Stimulated activated CD8-positive, alpha-beta memory T cell treated with anti-CD3 and anti-CD28 coated beads, Interleukin-7, amount 100 ng/mL, for 1 hour (primary cell): Measurements from ENCODE around the gene MYO3B.
"Not testable (repeated sequence)": the region's sequence is repeated elsewhere in the genome, so short reads cannot be mapped to it uniquely, and the experiment has no call there.

ENCODE experiments used
- DNase-seq, 2 donors: peaks; one replicate each; pipeline ENCODE4 v3.0.0-alpha.2; 2020; ENCODE audit warnings: low read depth in 2 of 2

The MYO3B gene

GRCh38 chr2:170472498-170472897 is 294.6 kb downstream of the MYO3B start:
- not testable (repeated sequence) for DNase-seq

GRCh38 chr2:170475878-170476277 is 297.9 kb downstream of the MYO3B start:
- DNase-seq, result no peak

DNA sequence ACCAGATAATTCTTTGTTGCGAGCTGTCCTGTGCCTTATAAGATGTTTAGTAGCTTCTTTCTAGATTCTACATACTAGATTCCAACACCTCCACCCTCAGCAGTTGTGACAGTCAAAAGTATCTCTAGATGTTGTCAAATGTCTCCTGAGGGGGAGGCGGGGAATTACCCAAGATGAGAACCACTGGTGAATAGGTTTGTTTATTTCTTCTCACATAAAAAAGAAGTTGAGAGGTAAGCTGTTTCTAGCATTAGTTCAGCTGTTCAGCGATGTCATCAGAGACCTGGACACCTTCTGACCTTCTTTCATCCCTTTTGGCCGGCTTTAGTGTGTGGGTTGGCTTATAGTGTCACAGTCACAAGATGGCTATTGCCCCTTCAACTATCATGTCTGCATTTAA is 299.7 kb downstream of the MYO3B start:
- DNase-seq, result no peak

- DNase-seq, result no peak
Observed at GRCh38 chr2:170481201-170481600, 303.3 kb downstream of the MYO3B start.

GRCh38 chr2:170484552-170484951 is 306.6 kb downstream of the MYO3B start:
- DNase-seq, result no peak

DNA sequence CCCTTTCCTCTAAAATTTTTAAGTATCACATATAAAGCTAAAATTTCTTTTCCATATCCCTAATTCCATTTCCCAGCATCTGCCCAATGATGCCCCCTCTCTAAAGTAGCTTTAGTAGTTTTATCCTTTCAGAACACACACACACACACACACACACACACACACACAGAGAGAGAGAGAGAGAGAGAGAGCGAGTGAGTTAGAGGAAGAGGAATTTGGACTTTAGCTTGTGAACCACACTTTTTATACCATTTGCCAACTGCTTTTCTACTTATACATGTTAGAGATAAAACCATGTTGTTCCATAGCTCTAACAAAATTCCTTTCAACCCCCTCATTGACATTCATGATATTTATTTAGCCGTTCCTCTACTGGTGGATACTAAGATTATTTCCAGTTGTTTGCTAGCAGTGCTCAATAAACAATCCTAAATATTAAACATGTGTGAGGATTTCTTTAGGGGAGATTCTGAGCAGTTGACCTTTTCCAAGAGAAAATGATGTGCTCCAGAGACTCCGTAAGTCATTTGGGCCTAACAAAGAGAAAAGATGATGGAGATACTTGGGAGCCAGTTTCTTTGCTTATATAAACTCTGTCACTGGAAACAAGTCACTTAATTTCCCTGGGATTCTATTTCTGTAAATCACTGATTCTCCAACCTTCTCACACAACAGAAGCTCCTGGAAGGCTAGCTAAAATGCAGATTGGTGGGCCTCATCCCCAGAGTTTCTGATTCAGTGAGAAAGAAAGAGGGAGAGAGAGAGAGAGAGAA is 307.5 kb downstream of the MYO3B start:
- DNase-seq, result no peak

DNA sequence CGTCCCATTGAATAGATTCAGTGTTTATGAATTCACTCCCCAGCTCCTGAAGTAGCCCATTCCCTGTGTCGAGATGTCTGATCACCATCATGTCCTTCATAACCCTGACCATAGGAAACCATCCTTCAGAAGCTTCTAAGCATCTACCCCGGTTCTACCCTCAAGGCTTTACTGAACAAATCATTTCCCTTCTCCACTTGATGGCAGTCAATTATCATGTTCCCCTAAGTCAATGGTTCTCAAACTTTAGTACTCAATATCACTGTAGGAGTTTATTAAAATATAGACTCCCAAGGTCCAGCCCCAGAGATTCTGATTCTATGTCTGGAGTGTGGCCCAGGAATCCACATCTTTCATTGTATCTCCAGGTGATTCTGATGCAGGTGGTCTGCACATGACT is 308.8 kb downstream of the MYO3B start:
- DNase-seq, result no peak

DNA sequence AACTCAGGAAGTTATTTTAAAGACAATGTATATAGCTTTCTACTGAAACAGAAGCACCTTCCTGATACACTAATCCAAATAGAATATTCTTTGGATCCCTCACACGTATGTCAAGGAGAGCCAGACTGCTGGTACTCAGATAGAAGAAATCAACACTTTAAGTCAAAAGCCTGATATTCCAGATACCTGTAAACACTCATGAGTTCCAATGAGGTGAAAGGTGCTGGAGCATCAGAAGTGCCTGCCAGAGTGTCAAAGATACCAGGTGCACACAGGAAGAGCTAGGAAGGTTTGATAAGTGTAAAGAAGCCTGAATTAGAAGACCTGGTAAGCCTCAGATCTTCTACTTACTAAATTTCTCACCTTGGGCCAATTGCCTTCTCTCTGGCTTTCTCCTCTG is 310.9 kb downstream of the MYO3B start:
- DNase-seq, result no peak

- DNase-seq, result no peak
Observed at GRCh38 chr2:170492010-170492409, 314.1 kb downstream of the MYO3B start.

GRCh38 chr2:170493426-170494097 is 315.6 kb downstream of the MYO3B start:
- no peak for DNase-seq

DNA sequence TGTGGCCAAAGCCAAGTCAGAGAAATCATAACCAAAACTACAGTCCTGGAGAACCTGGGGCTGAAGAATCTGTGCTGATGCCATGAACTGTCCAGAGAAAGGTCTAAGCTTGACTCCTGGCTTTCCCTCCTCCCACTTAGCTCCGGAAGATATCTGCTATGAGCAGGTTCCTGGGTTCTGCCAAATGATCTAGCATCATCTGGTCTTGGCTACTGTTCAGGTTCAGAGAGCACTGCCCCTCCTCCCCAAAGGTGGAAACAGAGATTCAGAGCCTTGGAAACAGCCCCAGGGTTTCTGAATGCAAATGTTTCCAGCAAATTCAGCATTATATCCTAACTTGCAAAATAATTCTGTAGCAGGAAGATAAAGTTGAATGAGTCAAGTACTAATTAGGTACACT is 317.9 kb downstream of the MYO3B start:
- DNase-seq, result no peak

- DNase-seq, result no peak
Observed at GRCh38 chr2:170498619-170499018, 320.7 kb downstream of the MYO3B start.

- DNase-seq, result no peak
Observed at GRCh38 chr2:170500104-170500503, 322.2 kb downstream of the MYO3B start.

DNA sequence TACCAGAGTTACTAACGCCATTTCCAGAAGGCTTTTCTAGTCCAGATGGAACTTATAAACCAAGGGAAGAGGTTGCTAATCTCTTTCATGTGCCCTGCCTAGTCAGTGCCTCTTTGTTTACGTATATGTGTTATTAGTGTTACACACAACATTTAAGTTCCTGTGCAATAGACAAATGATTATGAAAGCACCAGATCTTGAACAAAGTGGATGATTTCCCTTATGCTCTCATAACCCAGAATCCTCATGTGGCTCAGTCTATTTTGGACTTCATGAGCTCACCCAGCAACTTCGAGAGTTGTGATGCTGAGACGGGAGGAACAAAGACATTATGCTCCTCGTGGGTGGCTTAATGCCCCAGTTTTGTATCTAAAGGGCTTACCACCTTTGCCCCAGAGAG is 322.8 kb downstream of the MYO3B start:
- DNase-seq, result no peak

DNA sequence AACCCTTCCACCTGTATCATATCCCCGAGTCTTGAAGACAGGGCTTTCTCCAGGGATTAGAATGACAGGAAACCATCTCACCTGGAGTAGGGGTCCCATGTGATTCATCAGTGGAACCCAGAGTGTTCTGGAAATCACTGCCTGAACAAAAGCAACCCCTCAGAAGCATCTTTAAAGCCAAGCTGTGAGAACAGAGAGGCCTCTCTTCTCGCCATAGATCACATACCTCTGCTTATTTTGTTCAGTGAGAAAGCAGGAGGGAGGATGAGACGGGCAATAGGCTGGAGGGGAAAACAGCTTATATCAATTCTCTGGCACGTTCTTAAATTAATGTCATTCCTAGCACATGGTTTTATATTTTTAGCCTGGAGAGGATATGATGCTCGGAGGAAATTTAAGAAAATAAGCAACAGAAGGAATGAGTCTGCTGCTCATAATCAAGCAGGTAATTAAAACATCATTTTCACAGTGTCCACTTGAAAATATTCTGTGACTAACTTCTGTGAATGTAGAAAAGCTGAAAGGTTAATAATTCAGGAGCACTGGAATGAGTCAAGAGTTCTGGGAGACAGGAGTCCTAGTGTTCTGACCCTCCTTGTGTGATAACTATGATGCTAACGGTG is 323.6 kb downstream of the MYO3B start:
- DNase-seq, result no peak

DNA sequence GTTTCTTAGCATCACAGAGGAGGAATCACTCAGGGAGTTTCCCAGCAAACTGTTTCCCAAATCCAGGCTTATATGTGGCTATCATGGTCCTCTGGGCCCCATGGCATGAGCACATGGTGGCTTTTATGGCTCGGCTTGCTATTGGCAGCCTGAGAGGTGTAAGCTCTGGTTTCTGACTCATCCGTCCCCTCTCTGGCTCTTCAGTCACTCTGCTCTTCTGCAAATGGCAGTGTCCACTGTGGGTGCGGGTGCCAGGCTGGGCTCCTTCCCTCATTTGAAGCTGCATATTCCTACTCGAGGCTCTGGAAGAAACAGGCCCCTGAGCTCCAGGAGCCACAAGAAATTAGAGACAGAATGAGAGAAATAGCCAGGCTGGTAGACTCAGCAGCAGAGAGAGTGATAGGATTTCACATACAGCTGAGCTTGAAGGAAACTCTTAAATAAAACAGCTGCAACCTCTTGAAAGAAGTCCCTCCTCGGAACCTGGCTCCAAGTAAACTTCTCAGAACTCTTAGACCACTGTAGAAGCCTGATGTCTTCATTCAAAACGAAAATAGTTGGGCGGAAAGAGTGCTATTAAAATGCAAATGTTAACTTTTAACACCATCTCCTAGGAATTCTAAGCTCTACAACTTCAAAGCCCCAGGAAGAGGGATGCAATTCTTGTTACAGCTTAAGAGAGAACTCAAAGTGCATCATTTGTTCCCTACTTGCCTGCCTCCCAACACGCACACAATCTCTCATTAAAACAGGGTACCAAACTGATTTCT is 324.6 kb downstream of the MYO3B start:
- no peak for DNase-seq

DNA sequence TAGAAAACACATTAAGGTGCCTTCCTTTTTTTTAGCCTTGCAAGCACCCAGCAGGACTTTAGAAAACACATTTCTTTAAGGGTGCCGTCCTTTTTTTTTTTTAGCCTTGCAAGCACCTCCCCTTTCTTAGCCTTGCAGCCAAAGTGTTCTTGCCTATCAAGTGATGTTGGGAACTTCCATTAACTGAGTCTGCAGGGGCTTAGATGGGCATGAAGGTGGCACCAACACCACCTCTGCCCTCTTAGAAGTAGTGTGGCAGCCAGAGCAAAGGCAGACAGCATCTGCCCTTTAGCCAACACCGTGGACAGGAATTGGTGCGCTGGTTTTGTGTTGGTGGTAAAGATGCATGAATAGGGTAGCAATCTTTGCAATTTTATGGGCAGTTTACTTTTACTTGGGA is 325.6 kb downstream of the MYO3B start:
- DNase-seq, result no peak

- DNase-seq, result no peak
Observed at GRCh38 chr2:170503971-170504809, 326.2 kb downstream of the MYO3B start.

DNA sequence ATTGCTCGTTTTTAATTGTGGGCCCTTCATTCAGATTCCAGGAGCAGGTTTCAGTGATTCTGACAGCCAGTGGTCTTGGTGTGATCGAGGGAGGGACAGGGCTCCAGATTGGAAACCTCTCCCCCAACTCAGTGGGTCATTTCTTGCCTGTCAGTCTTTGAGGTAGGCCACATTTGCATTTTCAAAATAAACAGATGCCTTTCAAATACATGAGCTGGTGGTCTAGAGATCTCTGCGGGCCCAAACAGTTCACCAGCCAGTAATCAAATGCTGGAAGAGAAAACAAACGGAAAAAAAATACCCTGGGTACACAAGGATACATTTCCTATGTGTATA is 326.8 kb downstream of the MYO3B start:
- DNase-seq, result no peak

GRCh38 chr2:170505631-170506275 is 327.8 kb downstream of the MYO3B start:
- no peak for DNase-seq
